OCI-LY7 (cell line): ENCODE results near the gene SNX9. TPM values are rescaled to one million over a fixed set of nuclear protein-coding genes. Genes with fewer than 3 reads are reported as not detected.

Experiments
- BruUV-seq: library from RNA; stranded (reverse); fragments of 400-500 nt; replicated peaks from 2 replicates; lab custom pipeline; 2021; lab: Mats Ljungman, UMichigan
- CTCF ChIA-PET: fragments of 300-600 bp; sonication (Branson Sonifier 250); formaldehyde crosslinking; loops from one replicate; lab custom pipeline; 2022; ENCODE audit warnings: antibody characterized with exemption; ENCODE audit not compliant: unreplicated experiment; lab: Charles Lee
- POLR2A ChIA-PET: fragments of 300-600 bp; sonication (Branson Sonifier 250); formaldehyde crosslinking; loops from one replicate; lab custom pipeline; 2022; ENCODE audit warnings: antibody characterized with exemption; lab: Charles Lee
- DNase-seq: peaks from one replicate; pipeline ENCODE4 v3.0.0-alpha.2; 2015; ENCODE audit warnings: low spot score
- H2AFZ ChIP-seq: fragments of 200-600 bp; sonication (generic), shearing (Covaris generic); 2 replicates; pipeline ENCODE4 v1.6.1; 2014; ENCODE audit warnings: mild to moderate bottlenecking, antibody characterized with exemption, low read length, moderate library complexity
- H3K27ac ChIP-seq: fragments of 200-600 bp; sonication (generic); 2 replicates; pipeline ENCODE4 v1.5.1; 2014; ENCODE audit warnings: mixed run types, low read depth, mild to moderate bottlenecking, moderate library complexity, low read length, inconsistent platforms; ENCODE audit not compliant: poor library complexity, severe bottlenecking
- H3K36me3 ChIP-seq: fragments of 200-600 bp; sonication (generic); 2 replicates; pipeline ENCODE4 v1.6.1; 2014; ENCODE audit warnings: mild to moderate bottlenecking, antibody characterized with exemption, low read length, moderate library complexity, mixed read lengths; ENCODE audit not compliant: insufficient read depth
- H3K4me1 ChIP-seq: fragments of 200-600 bp; sonication (generic); 2 replicates; pipeline ENCODE4 v1.5.1; 2014; ENCODE audit warnings: mild to moderate bottlenecking, low read length; ENCODE audit not compliant: insufficient read depth, poor library complexity, severe bottlenecking
- H3K4me2 ChIP-seq: fragments of 200-600 bp; sonication (generic); 2 replicates; pipeline ENCODE4 v1.6.1; 2014; ENCODE audit warnings: mild to moderate bottlenecking, low read length
- H3K4me3 ChIP-seq: fragments of 200-600 bp; sonication (generic); 2 replicates; pipeline ENCODE4 v1.5.1; 2014; ENCODE audit warnings: mild to moderate bottlenecking, low read depth, low read length; ENCODE audit not compliant: poor library complexity, severe bottlenecking
- H3K79me2 ChIP-seq: fragments of 200-600 bp; sonication (generic); 2 replicates; pipeline ENCODE4 v1.6.1; 2016; ENCODE audit warnings: low read depth, mild to moderate bottlenecking, low read length, moderate library complexity, mixed read lengths; ENCODE audit not compliant: insufficient read depth
- H3K9me2 ChIP-seq: fragments of 200-600 bp; sonication (generic); 2 replicates; pipeline ENCODE4 v1.6.1; 2016; ENCODE audit warnings: mild to moderate bottlenecking, low read length, mixed read lengths; ENCODE audit not compliant: insufficient read depth
- H3K9me3 ChIP-seq: fragments of 200-600 bp; sonication (generic); 2 replicates; pipeline ENCODE4 v1.6.1; 2014; ENCODE audit warnings: mild to moderate bottlenecking, mixed run types, low read length, mixed read lengths
- H4K20me1 ChIP-seq: fragments of 200-600 bp; sonication (generic); 2 replicates; pipeline ENCODE4 v1.6.1; 2014; ENCODE audit warnings: mild to moderate bottlenecking, antibody characterized with exemption, low read length, moderate library complexity, mixed read lengths; ENCODE audit not compliant: insufficient read depth
- CTCF ChIP-seq: fragments of 200-600 bp; sonication (generic); conservative IDR thresholded peaks from 2 replicates; pipeline ENCODE4 v1.5.1; 2014; ENCODE audit warnings: mild to moderate bottlenecking, antibody characterized with exemption, low read length, moderate library complexity, mixed read lengths
- EZH2phosphoT487 ChIP-seq: fragments of 200-600 bp; sonication (generic); IDR thresholded peaks from 2 replicates; pipeline ENCODE4 v1.6.1; 2018; ENCODE audit warnings: low read depth, borderline replicate concordance, mild to moderate bottlenecking, mixed run types, antibody characterized with exemption, low read length, moderate library complexity, mixed read lengths
- intact Hi-C: fragments of 100-400 bp; cut with micrococcal nuclease; formaldehyde crosslinking; loops from one replicate; pipeline ENCODE4 v1.10.0; 2022; ENCODE audit not compliant: unreplicated experiment
- total RNA-seq, 2 experiments: library from RNA; depleted of rRNA in 1 of 2; stranded (reverse); fragments of >200 nt in 1 of 2; shearing (Covaris generic) in 1 of 2; gene quantifications; 2 replicates each; pipeline ENCODE4 v1.2.3, GENCODE V29; 2014 to 2022

The SNX9 gene
- total RNA-seq, 2 experiments from 2014 or later: not detected

GRCh38 chr6:157831424-157832249 lies 8.6 kb downstream of the SNX9 start:
- H3K4me2 ChIP-seq: no peak overlapping the region
- H3K9me3 ChIP-seq: no peaks in the 10 kb centered on the region
- no peaks in the 10 kb centered on the region for H3K79me2 ChIP-seq
- no peaks in the 10 kb centered on the region; the same call in 1 of the 2 replicates for H3K36me3 ChIP-seq
- POLR2A ChIA-PET: interaction anchor here (0.9 kb wide), 1 partner anchor 9 kb away, joined by 3 read pairs; no protein-coding TSS in a partner anchor
- H2AFZ ChIP-seq: no peak overlapping the region
- CTCF ChIA-PET: no interaction called here
- H3K4me1 ChIP-seq: no peaks in the 10 kb centered on the region
- no TSS peak for BruUV-seq
- no peaks in the 10 kb centered on the region for H3K9me2 ChIP-seq
- no peak overlapping the region for H3K4me3 ChIP-seq
- no peak for DNase-seq
- H4K20me1 ChIP-seq: no peaks in the 10 kb centered on the region
- intact Hi-C loops: no loop called here
- TF ChIP-seq CTCF (no peak), EZH2phosphoT487 (no peak)
- no peak overlapping the region for H3K27ac ChIP-seq

DNA sequence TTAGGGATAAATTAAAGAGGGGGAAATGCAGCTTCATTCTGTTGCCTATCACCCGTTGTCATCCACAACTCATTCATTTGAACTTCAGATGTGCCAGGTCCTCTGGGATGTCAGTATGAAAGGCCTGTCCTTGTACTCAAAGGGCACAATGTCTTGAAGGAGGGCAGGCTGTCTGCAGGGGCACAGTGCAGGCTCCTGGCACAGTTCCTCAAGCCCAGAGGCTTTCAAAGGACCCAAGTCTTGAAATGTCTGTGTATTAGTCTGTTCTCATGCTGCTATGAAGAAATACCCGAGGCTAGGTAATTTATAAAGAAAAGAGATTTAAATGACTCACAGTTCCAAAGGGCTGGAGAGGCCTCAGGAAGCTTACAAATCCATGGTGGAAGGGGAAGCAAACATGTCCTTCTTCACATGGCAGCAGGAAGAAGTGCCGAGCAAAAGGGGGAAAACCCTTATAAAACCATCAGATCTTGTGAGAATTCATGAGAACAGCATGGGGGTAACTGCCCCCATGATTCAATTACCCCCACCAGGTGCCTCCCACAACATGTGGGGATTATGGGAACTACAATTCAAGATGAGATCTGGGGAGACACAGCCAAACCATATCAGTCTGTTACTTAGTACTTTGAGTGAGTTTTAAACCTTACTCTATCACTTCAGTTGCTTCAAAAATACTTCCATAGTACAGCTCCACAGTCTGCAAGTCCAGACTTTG lies 9.4 kb downstream of the SNX9 start:
- DNase-seq: no peak
- Histone ChIP-seq H3K9me3 (no peaks in the 10 kb centered on the region), H3K36me3 (no peaks in the 10 kb centered on the region; the same call in 1 of the 2 replicates), H3K4me1 (no peaks in the 10 kb centered on the region), H3K4me3 (no peak overlapping the region), H3K4me2 (no peak overlapping the region), H3K27ac (no peak overlapping the region), H4K20me1 (no peaks in the 10 kb centered on the region), H3K9me2 (no peaks in the 10 kb centered on the region), H2AFZ (no peak overlapping the region), H3K79me2 (no peaks in the 10 kb centered on the region)
- ChIA-PET CTCF (no interaction called here), POLR2A (interaction anchor here (0.6 to 0.9 kb wide), 2 partner anchors 8 to 301 kb away, joined by 3 read pairs; no protein-coding TSS in a partner anchor)
- no peak for TF ChIP-seq EZH2phosphoT487
- TF ChIP-seq CTCF: no peak
- BruUV-seq: no TSS peak
- intact Hi-C loops: no loop called here
